Anterior cingulate cortex (tissue), 58 donors: ENCODE results near the gene SFTPD.
"Not testable (repeated sequence)": the region's sequence is repeated elsewhere in the genome, so short reads cannot be mapped to it uniquely, and the experiment has no call there.

Source experiments
- DNase-seq, 58 donors: peaks; one replicate each; lab custom pipeline; 2025; lab: John Stamatoyannopoulos, UW

SFTPD gene

GRCh38 chr10:79948976-79949722, at the start of gene SFTPD:
TSS of gene SFTPD (minus strand) at chr10:79949105. CDS start at chr10:79946659, 2,446 bp downstream.
- no peak for DNase-seq

- DNase-seq, result no peak
Measured at GRCh38 chr10:79995979-79996634, 47.2 kb upstream of the SFTPD start.

GRCh38 chr10:79994556-79994955, 45.7 kb upstream of the SFTPD start:
- no peak for DNase-seq

- DNase-seq, result not testable (repeated sequence)
Measured at GRCh38 chr10:79988199-79988598, 39.3 kb upstream of the SFTPD start.

- DNase-seq, result not testable (repeated sequence)
Measured at GRCh38 chr10:79986661-79987060, 37.8 kb upstream of the SFTPD start.

- no peak for DNase-seq
Measured at GRCh38 chr10:79985481-79986072, 36.7 kb upstream of the SFTPD start.

- DNase-seq, result no peak
Measured at GRCh38 chr10:79984851-79985250, 35.9 kb upstream of the SFTPD start.

GRCh38 chr10:79983286-79983909, 34.5 kb upstream of the SFTPD start:
- DNase-seq, result no peak

GRCh38 chr10:79982861-79983260, 34.0 kb upstream of the SFTPD start:
- peak in 2 of 58 donors; percentile 16 to 35 for DNase-seq

GRCh38 chr10:79982362-79982800, 33.5 kb upstream of the SFTPD start:
- peak in 9 of 58 donors; percentile 5 to 71 (median 58) for DNase-seq

GRCh38 chr10:79981450-79982361, 32.8 kb upstream of the SFTPD start:
- DNase-seq, result peak in 51 of 58 donors; percentile 17 to 86 (median 53)

GRCh38 chr10:79980711-79981110, 31.8 kb upstream of the SFTPD start:
- no peak for DNase-seq

- peak in 1 of 58 donors; percentile 19 for DNase-seq
Measured at GRCh38 chr10:79979976-79980687, 31.2 kb upstream of the SFTPD start.

- no peak for DNase-seq
Measured at GRCh38 chr10:79979310-79979975, 30.5 kb upstream of the SFTPD start.

- DNase-seq, result no peak
Measured at GRCh38 chr10:79976999-79977398, 28.1 kb upstream of the SFTPD start.

GRCh38 chr10:79970062-79970461, 21.2 kb upstream of the SFTPD start:
- no peak for DNase-seq

- no peak for DNase-seq
Measured at GRCh38 chr10:79947787-79948424, 999 bp downstream of the SFTPD start.

- DNase-seq, result no peak
Measured at GRCh38 chr10:79947083-79947415, 1.9 kb downstream of the SFTPD start.
